H1 (cell line): Measurements from ENCODE around the gene HOOK1. TPM values are rescaled to one million over a fixed set of nuclear protein-coding genes. Genes with fewer than 3 reads are reported as not detected.

ENCODE experiments used
- CTCF ChIA-PET: fragments of 300-600 bp; sonication (Branson Sonifier 250); formaldehyde crosslinking; loops from one replicate; lab custom pipeline; 2021; ENCODE audit not compliant: partially characterized antibody; lab: Charles Lee
- POLR2A ChIA-PET: fragments of 300-600 bp; sonication (Branson Sonifier 250); formaldehyde crosslinking; loops from one replicate; lab custom pipeline; 2021; ENCODE audit warnings: inconsistent platforms; ENCODE audit not compliant: partially characterized antibody; lab: Charles Lee
- DNase-seq, 2 experiments: peaks; one replicate each; pipeline versions ENCODE4 v3.0.0 to v3.0.0-alpha.2; 2010 to 2022; ENCODE audit warnings: low spot score in 2 of 2, low read depth in 1 of 2, mixed read lengths in 1 of 2
- FAIRE-seq: peaks from 2 replicates; lab custom pipeline; 2011; peaks lifted over from hg19 to GRCh38; lab: Jason Lieb, UNC
- H2AFZ ChIP-seq: 2 replicates; pipeline ENCODE4 v1.8.1; 2012; ENCODE audit warnings: low read length, inconsistent platforms
- H2AK5ac ChIP-seq: 2 replicates; pipeline ENCODE4 v1.6.1; 2013; ENCODE audit warnings: low read depth, low read length
- H2BK120ac ChIP-seq: replicated peaks from 2 replicates; pipeline ENCODE3; 2013; ENCODE audit warnings: low read depth, low read length, inconsistent platforms
- H2BK12ac ChIP-seq: 2 replicates; pipeline ENCODE4 v1.6.1; 2013; ENCODE audit warnings: low read depth, low read length
- H2BK15ac ChIP-seq: 2 replicates; pipeline ENCODE4 v1.6.1; 2013; ENCODE audit warnings: low read length
- H2BK20ac ChIP-seq: 2 replicates; pipeline ENCODE4 v1.6.1; 2013; ENCODE audit warnings: low read length
- H2BK5ac ChIP-seq: 2 replicates; pipeline ENCODE4 v1.6.1; 2013; ENCODE audit warnings: low read depth, low read length
- H3K14ac ChIP-seq: 2 replicates; pipeline ENCODE4 v1.6.1; 2013; ENCODE audit warnings: inconsistent platforms; ENCODE audit not compliant: insufficient read length
- H3K18ac ChIP-seq: 2 replicates; pipeline ENCODE4 v1.6.1; 2013; ENCODE audit warnings: low read length; ENCODE audit errors: extremely low read depth
- H3K23ac ChIP-seq: 2 replicates; pipeline ENCODE4 v1.6.1; 2013; ENCODE audit warnings: inconsistent platforms; ENCODE audit not compliant: insufficient read length
- H3K23me2 ChIP-seq: 2 replicates; pipeline ENCODE4 v1.6.1; 2013; ENCODE audit warnings: low read depth, low read length
- H3K27ac ChIP-seq: 2 replicates; pipeline ENCODE4 v1.6.1; 2011; ENCODE audit warnings: low read depth, low read length, inconsistent platforms
- H3K27me3 ChIP-seq, 4 experiments: replicated peaks in 1 of 4; 1 replicate in 1 of 4; 2 replicates in 3 of 4; pipeline versions ENCODE4 v1.6.1 to v1.8.1; 2011 to 2013; ENCODE audit warnings: low read length in 3 of 4, mild to moderate bottlenecking in 3 of 4, inconsistent platforms in 2 of 4, mixed read lengths in 2 of 4, moderate library complexity in 1 of 4; ENCODE audit not compliant: control insufficient read depth in 3 of 4, insufficient read depth in 3 of 4; ENCODE audit errors: extremely low read depth in 1 of 4
- H3K36me3 ChIP-seq, 4 experiments: 2 replicates each; pipeline versions ENCODE4 v1.6.1 to v1.8.1; 2011 to 2013; ENCODE audit warnings: mild to moderate bottlenecking in 4 of 4, low read length in 3 of 4, moderate library complexity in 2 of 4, control low read depth in 1 of 4, inconsistent platforms in 1 of 4; ENCODE audit not compliant: insufficient read depth in 4 of 4, control insufficient read depth in 2 of 4
- H3K4ac ChIP-seq: replicated peaks from 2 replicates; pipeline ENCODE3; 2013; ENCODE audit warnings: low read length, low read depth, mixed read lengths, inconsistent platforms; ENCODE audit not compliant: insufficient read length
- H3K4me1 ChIP-seq, 4 experiments: replicated peaks in 1 of 4; 1 replicate in 1 of 4; 2 replicates in 3 of 4; pipeline versions ENCODE4 v1.6.1 to v1.8.1; 2011 to 2013; ENCODE audit warnings: low read length in 3 of 4, inconsistent platforms in 2 of 4, mixed read lengths in 1 of 4; ENCODE audit not compliant: insufficient read depth in 4 of 4, control insufficient read depth in 3 of 4
- H3K4me2 ChIP-seq, 2 experiments: 2 replicates each; pipeline versions ENCODE4 v1.6.1 to v1.8.1; 2011 to 2013; ENCODE audit warnings: low read depth in 2 of 2, low read length in 2 of 2, control low read depth in 1 of 2, inconsistent platforms in 1 of 2, mild to moderate bottlenecking in 1 of 2; ENCODE audit not compliant: insufficient read depth in 1 of 2
- H3K4me3 ChIP-seq, 4 experiments: fragments of 200-600, 300-600 bp in 1 of 4; sonication (generic), shearing (Covaris generic), sonication (Bioruptor Twin) in 1 of 4; 2 replicates each; pipeline versions ENCODE4 v1.5.1 to v1.8.1; 2011 to 2016; ENCODE audit warnings: low read length in 4 of 4, low read depth in 3 of 4, control low read depth in 2 of 4, inconsistent platforms in 2 of 4, mild to moderate bottlenecking in 2 of 4, mixed read lengths in 1 of 4, moderate library complexity in 1 of 4; ENCODE audit not compliant: insufficient read depth in 2 of 4; ENCODE audit errors: extremely low read depth in 1 of 4
- H3K56ac ChIP-seq: replicated peaks from 2 replicates; pipeline ENCODE3; 2013; ENCODE audit warnings: low read depth, mild to moderate bottlenecking, mixed read lengths, low read length, inconsistent platforms; ENCODE audit not compliant: insufficient read length
- H3K79me1 ChIP-seq: 2 replicates; pipeline ENCODE4 v1.6.1; 2013; ENCODE audit warnings: low read depth, low read length, control low read depth
- H3K79me2 ChIP-seq, 2 experiments: 2 replicates each; pipeline versions ENCODE4 v1.6.1 to v1.8.1; 2012 to 2013; ENCODE audit warnings: low read length in 2 of 2, mild to moderate bottlenecking in 2 of 2, inconsistent platforms in 1 of 2; ENCODE audit not compliant: insufficient read depth in 2 of 2, control insufficient read depth in 1 of 2
- H3K9ac ChIP-seq, 4 experiments: replicated peaks in 1 of 4; 1 replicate in 1 of 4; 2 replicates in 3 of 4; pipeline versions ENCODE4 v1.6.1 to v1.8.1; 2011 to 2013; ENCODE audit warnings: low read depth in 3 of 4, low read length in 3 of 4, control low read depth in 2 of 4, mild to moderate bottlenecking in 2 of 4, moderate library complexity in 2 of 4, inconsistent platforms in 1 of 4; ENCODE audit errors: extremely low read depth in 1 of 4
- H3K9me3 ChIP-seq, 2 experiments: 2 replicates each; pipeline versions ENCODE4 v1.6.1 to v1.8.1; 2012 to 2013; ENCODE audit warnings: mild to moderate bottlenecking in 2 of 2, moderate library complexity in 2 of 2, control low read depth in 1 of 2, inconsistent platforms in 1 of 2, low read depth in 1 of 2, low read length in 1 of 2, mixed read lengths in 1 of 2; ENCODE audit not compliant: insufficient read depth in 2 of 2
- H4K20me1 ChIP-seq, 2 experiments: replicated peaks in 1 of 2; 2 replicates each; pipeline versions ENCODE3 to v1.8.1; 2011 to 2013; ENCODE audit warnings: inconsistent platforms in 2 of 2, low read length in 2 of 2, mild to moderate bottlenecking in 1 of 2; ENCODE audit not compliant: insufficient read depth in 2 of 2, control insufficient read depth in 1 of 2
- H4K5ac ChIP-seq: 2 replicates; pipeline ENCODE4 v1.6.1; 2013; ENCODE audit warnings: low read length, low read depth, mixed read lengths, inconsistent platforms; ENCODE audit not compliant: insufficient read length
- H4K8ac ChIP-seq: 2 replicates; pipeline ENCODE4 v1.8.0; 2013; ENCODE audit warnings: mild to moderate bottlenecking, moderate library complexity, low read length, inconsistent platforms; ENCODE audit not compliant: insufficient read depth; ENCODE audit errors: extremely low read depth
- H4K91ac ChIP-seq: replicated peaks from 2 replicates; pipeline ENCODE3; 2013; ENCODE audit warnings: low read length, mixed read lengths, inconsistent platforms; ENCODE audit not compliant: insufficient read length
- CBX5 ChIP-seq: fragments of 300-800, 300-1000 bp; sonication (generic); IDR thresholded peaks from 2 replicates; pipeline ENCODE4 v1.7.1; 2016; ENCODE audit warnings: antibody characterized with exemption, low read length, low read depth
- CBX8 ChIP-seq: fragments of 300-800, 300-1000 bp; sonication (generic); IDR thresholded peaks from 2 replicates; pipeline ENCODE4 v1.7.1; 2016; ENCODE audit warnings: low read depth, low read length, borderline replicate concordance
- GTF2F1 ChIP-seq: IDR thresholded peaks from 2 replicates; pipeline ENCODE4 v1.6.1; 2012; ENCODE audit warnings: low read depth, low read length, improper control_type of control experiment, borderline replicate concordance
- HDAC6 ChIP-seq: IDR thresholded peaks from one replicate; pipeline ENCODE4 v1.7.1; 2012; ENCODE audit warnings: low read depth, mild to moderate bottlenecking, inconsistent platforms, low read length, moderate library complexity
- KDM5A ChIP-seq: fragments of 200-600 bp; IDR thresholded peaks from 2 replicates; pipeline ENCODE4 v1.7.1; 2012; ENCODE audit warnings: mild to moderate bottlenecking, low read length, inconsistent platforms, mixed read lengths
- SP2 ChIP-seq: IDR thresholded peaks from 2 replicates; pipeline ENCODE4 v1.6.1; 2012; ENCODE audit warnings: mild to moderate bottlenecking, low read length, inconsistent platforms
- WGBS, 2 experiments: shearing (Covaris generic) in 1 of 2; methylation state at CpG; one replicate each; pipeline versions ENCODE4 v1.1.6 to v1.1.7; 2013 to 2015; ENCODE audit warnings: low lambda C conversion rate in 2 of 2, mixed read lengths in 2 of 2, inconsistent platforms in 1 of 2, low coverage in 1 of 2, missing lambda C conversion rate in 1 of 2; ENCODE audit not compliant: insufficient replicate concordance in 2 of 2, insufficient coverage in 1 of 2, insufficient read length in 1 of 2; ENCODE audit errors: extremely low coverage in 1 of 2, missing lambda C conversion rate in 1 of 2; 5-methylcytosine and 5-hydroxymethylcytosine counted together
- polyA plus RNA-seq, 7 experiments: library from polyadenylated mRNA; depleted of rRNA in 3 of 7; stranded (reverse) in 5 of 7; unstranded in 2 of 7; fragments of >200 nt in 5 of 7; fragments of 200-250 nt in 2 of 7; gene quantifications; 1 replicate in 5 of 7; 2 replicates in 1 of 7; 4 replicates in 1 of 7; pipeline versions ENCODE4 v1.2.1 to v1.2.3, GENCODE V29; 2011 to 2013; ENCODE audit warnings: missing spikeins in 2 of 7, mixed read lengths in 2 of 7
- total RNA-seq: library from RNA; stranded (reverse); fragmentation: NEBNext Ultra II Directional; extraction: Animal tissue kit (Norgen Biotek cat#: 25700); gene quantifications from 2 replicates; pipeline ENCODE4 v1.2.1, GENCODE V29; 2021
- TF ChIP-seq, protein P1 (sequence below): IDR thresholded peaks from 2 replicates; pipeline ENCODE4 v1.6.1; 2012; ENCODE audit warnings: inconsistent platforms
- TF ChIP-seq, protein P2 (sequence below): IDR thresholded peaks from 2 replicates; pipeline ENCODE4 v1.6.1; 2011; ENCODE audit warnings: low read length, improper control_type of control experiment

Gene HOOK1
- total and polyA plus RNA-seq, 2 of the 8 experiments (the other 6 are each of a cell fraction or from before 2014, with no cell fraction given): 5.6 to 34.5 TPM

DNA sequence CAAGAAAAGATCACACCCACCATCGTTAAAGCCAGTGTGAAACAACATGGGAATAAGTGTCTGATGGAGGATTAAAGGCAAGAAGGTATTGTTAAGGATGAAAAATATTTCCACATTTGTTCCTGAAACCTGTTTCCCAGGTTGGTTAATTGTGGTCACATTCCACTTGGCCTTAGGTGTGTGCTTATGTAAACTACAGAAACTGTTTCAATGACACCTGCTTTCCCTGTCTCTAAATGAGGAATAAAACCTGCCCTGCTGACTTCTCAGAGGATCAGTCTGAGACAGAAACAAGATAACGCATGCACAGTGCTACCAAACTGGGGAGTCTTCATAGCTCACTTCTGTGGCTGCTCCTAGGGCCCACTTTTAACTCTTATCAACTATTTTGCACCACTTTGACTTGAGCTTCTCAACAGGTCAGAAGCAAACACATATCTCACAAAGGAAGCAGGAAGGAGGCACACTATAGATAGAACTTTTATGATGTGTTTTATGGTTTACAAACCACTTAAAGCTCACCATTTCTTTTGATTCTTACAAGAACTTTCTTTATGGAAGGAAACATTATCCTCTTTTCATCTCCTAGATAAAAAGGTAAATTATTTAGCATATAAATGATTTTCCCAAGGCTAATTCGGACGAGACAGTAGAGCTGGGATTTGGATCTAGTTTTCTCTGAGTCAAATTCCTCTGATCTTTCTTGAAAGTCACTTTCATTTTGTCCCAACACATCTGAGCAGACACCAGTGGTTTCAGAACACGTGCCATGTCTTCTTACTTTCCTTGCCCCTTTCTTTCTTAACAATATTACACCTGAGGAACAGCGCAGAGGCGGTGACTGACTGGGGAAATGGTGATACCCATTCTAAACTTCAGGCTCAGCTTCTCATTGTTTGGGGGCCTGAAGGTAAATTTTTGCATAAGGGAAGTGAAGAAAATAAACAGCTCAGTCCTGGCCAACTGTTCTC lies 78.4 kb downstream of the HOOK1 start:
- no peak overlapping the region for H4K8ac ChIP-seq
- H3K79me2 ChIP-seq: no peaks in the 10 kb centered on the region
- H3K4me3 ChIP-seq: no peak overlapping the region
- H3K9me3 ChIP-seq: peaks cover 0 to 10% of the 10 kb centered on the region in 2 experiments; a peak in 2 of 4 replicates
- 92% methylated on average over 7 of the region's 7 CpGs; no CpG with 5 or more reads in 1 of the 2 experiments for WGBS, 2 experiments
- H2BK120ac ChIP-seq: no peak overlapping the region
- H3K56ac ChIP-seq: no peak overlapping the region
- no peak overlapping the region for H4K5ac ChIP-seq
- H2AK5ac ChIP-seq: no peak overlapping the region
- H4K91ac ChIP-seq: no peak overlapping the region
- FAIRE-seq (no peak), DNase-seq (no peak)
- no peak overlapping the region for H3K23ac ChIP-seq
- H3K4ac ChIP-seq: no peak overlapping the region
- H3K4me2 ChIP-seq: no peak overlapping the region
- H3K23me2 ChIP-seq: no peaks in the 10 kb centered on the region
- no peak overlapping the region for H2BK12ac ChIP-seq
- CTCF ChIA-PET: interaction anchor here (1.2 to 2.5 kb wide), 7 partner anchors 9 to 83 kb away, joined by 3 to 36 read pairs (median 7); no protein-coding TSS in a partner anchor
- TF ChIP-seq KDM5A (no peak), GTF2F1 (no peak), CBX8 (no peak), SP2 (no peak), CBX5 (no peak), HDAC6 (no peak)
- TF ChIP-seq, protein P1, sequence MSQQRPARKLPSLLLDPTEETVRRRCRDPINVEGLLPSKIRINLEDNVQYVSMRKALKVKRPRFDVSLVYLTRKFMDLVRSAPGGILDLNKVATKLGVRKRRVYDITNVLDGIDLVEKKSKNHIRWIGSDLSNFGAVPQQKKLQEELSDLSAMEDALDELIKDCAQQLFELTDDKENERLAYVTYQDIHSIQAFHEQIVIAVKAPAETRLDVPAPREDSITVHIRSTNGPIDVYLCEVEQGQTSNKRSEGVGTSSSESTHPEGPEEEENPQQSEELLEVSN: no peak
- TF ChIP-seq, protein P2, sequence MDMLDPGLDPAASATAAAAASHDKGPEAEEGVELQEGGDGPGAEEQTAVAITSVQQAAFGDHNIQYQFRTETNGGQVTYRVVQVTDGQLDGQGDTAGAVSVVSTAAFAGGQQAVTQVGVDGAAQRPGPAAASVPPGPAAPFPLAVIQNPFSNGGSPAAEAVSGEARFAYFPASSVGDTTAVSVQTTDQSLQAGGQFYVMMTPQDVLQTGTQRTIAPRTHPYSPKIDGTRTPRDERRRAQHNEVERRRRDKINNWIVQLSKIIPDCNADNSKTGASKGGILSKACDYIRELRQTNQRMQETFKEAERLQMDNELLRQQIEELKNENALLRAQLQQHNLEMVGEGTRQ: no peak
- H3K9ac ChIP-seq: no peak overlapping the region
- no peaks in the 10 kb centered on the region for H3K36me3 ChIP-seq
- POLR2A ChIA-PET: interaction anchor here (1.0 kb wide), 1 partner anchor 14 kb away, joined by 3 read pairs; no protein-coding TSS in a partner anchor
- H3K27me3 ChIP-seq: no peaks in the 10 kb centered on the region
- H2BK5ac ChIP-seq: no peak overlapping the region
- H2BK15ac ChIP-seq: no peak overlapping the region
- no peaks in the 10 kb centered on the region for H3K79me1 ChIP-seq
- no peak overlapping the region for H2AFZ ChIP-seq
- no peaks in the 10 kb centered on the region for H4K20me1 ChIP-seq
- H3K4me1 ChIP-seq: no peaks in the 10 kb centered on the region
- H3K27ac ChIP-seq: no peak overlapping the region
- H3K14ac ChIP-seq: no peak overlapping the region
- H2BK20ac ChIP-seq: no peak overlapping the region
- H3K18ac ChIP-seq: no peak overlapping the region
